H1 (cell line): ENCODE results near the gene EVA1B. TPM values are rescaled to one million over a fixed set of nuclear protein-coding genes. Genes with fewer than 3 reads are reported as not detected.

Experiments used
- BRCA1 ChIP-seq: IDR thresholded peaks from 2 replicates; pipeline ENCODE4 v1.6.1; 2012; ENCODE audit warnings: low read depth, low read length, improper control_type of control experiment
- HDAC2 ChIP-seq, 2 experiments: fragments of 300-600 bp in 1 of 2; sonication (generic) in 1 of 2; IDR thresholded peaks; 2 replicates each; pipeline ENCODE4 v1.6.1; 2011 to 2012; ENCODE audit warnings: low read depth in 2 of 2, low read length in 2 of 2, mild to moderate bottlenecking in 2 of 2, moderate library complexity in 2 of 2, borderline replicate concordance in 1 of 2, inconsistent platforms in 1 of 2
- SIX5 ChIP-seq: IDR thresholded peaks from 2 replicates; pipeline ENCODE4 v1.6.1; 2011; ENCODE audit warnings: mild to moderate bottlenecking, low read depth, low read length
- TAF1 ChIP-seq: IDR thresholded peaks from 2 replicates; pipeline ENCODE4 v1.6.1; 2011; ENCODE audit warnings: mild to moderate bottlenecking, low read depth, low read length
- polyA plus RNA-seq, 7 experiments: library from polyadenylated mRNA; depleted of rRNA in 3 of 7; stranded (reverse) in 5 of 7; unstranded in 2 of 7; fragments of >200 nt in 5 of 7; fragments of 200-250 nt in 2 of 7; gene quantifications; 1 replicate in 5 of 7; 2 replicates in 1 of 7; 4 replicates in 1 of 7; pipeline versions ENCODE4 v1.2.1 to v1.2.3, GENCODE V29; 2011 to 2013; ENCODE audit warnings: missing spikeins in 2 of 7, mixed read lengths in 2 of 7
- total RNA-seq: library from RNA; stranded (reverse); fragmentation: NEBNext Ultra II Directional; extraction: Animal tissue kit (Norgen Biotek cat#: 25700); gene quantifications from 2 replicates; pipeline ENCODE4 v1.2.1, GENCODE V29; 2021
- TF ChIP-seq, protein P1 (sequence below): fragments of 300-600 bp; sonication (generic); IDR thresholded peaks from 2 replicates; pipeline ENCODE4 v1.7.1; 2012; ENCODE audit warnings: low read length, moderate library complexity, mild to moderate bottlenecking, inconsistent platforms; ENCODE audit not compliant: insufficient replicate concordance

EVA1B gene
- total and polyA plus RNA-seq, 2 of the 8 experiments (the other 6 are each of a cell fraction or from before 2014, with no cell fraction given) = 10.0 to 19.9 TPM

DNA sequence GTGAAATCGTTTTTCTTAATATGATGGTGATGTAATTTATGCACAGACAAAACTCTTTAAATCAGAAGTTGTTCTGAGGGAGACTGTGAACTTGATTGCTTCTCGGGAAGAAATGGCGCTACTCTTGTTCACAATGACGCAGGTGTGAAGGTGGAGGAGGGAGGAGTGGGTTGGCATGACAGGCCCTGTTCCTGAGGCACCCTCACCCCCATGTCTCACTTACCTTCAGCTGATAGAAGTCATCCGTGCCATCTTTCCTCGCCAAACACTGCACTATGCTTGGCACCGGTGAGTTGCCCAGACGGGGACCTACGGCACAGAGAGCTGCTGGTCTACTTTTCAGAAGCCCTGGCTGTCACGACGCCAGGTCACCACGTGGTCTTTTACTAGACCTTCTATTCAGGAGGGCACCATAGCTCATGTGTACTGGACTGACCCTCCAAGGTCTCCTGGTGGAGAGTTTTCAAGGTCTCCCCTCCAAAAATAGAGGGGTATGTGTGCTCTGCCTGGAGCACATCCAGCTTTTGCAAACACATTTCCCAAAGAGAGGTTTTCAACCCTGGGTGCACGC, 35.2 kb upstream of the EVA1B start (continued):
- TF ChIP-seq, protein P1, sequence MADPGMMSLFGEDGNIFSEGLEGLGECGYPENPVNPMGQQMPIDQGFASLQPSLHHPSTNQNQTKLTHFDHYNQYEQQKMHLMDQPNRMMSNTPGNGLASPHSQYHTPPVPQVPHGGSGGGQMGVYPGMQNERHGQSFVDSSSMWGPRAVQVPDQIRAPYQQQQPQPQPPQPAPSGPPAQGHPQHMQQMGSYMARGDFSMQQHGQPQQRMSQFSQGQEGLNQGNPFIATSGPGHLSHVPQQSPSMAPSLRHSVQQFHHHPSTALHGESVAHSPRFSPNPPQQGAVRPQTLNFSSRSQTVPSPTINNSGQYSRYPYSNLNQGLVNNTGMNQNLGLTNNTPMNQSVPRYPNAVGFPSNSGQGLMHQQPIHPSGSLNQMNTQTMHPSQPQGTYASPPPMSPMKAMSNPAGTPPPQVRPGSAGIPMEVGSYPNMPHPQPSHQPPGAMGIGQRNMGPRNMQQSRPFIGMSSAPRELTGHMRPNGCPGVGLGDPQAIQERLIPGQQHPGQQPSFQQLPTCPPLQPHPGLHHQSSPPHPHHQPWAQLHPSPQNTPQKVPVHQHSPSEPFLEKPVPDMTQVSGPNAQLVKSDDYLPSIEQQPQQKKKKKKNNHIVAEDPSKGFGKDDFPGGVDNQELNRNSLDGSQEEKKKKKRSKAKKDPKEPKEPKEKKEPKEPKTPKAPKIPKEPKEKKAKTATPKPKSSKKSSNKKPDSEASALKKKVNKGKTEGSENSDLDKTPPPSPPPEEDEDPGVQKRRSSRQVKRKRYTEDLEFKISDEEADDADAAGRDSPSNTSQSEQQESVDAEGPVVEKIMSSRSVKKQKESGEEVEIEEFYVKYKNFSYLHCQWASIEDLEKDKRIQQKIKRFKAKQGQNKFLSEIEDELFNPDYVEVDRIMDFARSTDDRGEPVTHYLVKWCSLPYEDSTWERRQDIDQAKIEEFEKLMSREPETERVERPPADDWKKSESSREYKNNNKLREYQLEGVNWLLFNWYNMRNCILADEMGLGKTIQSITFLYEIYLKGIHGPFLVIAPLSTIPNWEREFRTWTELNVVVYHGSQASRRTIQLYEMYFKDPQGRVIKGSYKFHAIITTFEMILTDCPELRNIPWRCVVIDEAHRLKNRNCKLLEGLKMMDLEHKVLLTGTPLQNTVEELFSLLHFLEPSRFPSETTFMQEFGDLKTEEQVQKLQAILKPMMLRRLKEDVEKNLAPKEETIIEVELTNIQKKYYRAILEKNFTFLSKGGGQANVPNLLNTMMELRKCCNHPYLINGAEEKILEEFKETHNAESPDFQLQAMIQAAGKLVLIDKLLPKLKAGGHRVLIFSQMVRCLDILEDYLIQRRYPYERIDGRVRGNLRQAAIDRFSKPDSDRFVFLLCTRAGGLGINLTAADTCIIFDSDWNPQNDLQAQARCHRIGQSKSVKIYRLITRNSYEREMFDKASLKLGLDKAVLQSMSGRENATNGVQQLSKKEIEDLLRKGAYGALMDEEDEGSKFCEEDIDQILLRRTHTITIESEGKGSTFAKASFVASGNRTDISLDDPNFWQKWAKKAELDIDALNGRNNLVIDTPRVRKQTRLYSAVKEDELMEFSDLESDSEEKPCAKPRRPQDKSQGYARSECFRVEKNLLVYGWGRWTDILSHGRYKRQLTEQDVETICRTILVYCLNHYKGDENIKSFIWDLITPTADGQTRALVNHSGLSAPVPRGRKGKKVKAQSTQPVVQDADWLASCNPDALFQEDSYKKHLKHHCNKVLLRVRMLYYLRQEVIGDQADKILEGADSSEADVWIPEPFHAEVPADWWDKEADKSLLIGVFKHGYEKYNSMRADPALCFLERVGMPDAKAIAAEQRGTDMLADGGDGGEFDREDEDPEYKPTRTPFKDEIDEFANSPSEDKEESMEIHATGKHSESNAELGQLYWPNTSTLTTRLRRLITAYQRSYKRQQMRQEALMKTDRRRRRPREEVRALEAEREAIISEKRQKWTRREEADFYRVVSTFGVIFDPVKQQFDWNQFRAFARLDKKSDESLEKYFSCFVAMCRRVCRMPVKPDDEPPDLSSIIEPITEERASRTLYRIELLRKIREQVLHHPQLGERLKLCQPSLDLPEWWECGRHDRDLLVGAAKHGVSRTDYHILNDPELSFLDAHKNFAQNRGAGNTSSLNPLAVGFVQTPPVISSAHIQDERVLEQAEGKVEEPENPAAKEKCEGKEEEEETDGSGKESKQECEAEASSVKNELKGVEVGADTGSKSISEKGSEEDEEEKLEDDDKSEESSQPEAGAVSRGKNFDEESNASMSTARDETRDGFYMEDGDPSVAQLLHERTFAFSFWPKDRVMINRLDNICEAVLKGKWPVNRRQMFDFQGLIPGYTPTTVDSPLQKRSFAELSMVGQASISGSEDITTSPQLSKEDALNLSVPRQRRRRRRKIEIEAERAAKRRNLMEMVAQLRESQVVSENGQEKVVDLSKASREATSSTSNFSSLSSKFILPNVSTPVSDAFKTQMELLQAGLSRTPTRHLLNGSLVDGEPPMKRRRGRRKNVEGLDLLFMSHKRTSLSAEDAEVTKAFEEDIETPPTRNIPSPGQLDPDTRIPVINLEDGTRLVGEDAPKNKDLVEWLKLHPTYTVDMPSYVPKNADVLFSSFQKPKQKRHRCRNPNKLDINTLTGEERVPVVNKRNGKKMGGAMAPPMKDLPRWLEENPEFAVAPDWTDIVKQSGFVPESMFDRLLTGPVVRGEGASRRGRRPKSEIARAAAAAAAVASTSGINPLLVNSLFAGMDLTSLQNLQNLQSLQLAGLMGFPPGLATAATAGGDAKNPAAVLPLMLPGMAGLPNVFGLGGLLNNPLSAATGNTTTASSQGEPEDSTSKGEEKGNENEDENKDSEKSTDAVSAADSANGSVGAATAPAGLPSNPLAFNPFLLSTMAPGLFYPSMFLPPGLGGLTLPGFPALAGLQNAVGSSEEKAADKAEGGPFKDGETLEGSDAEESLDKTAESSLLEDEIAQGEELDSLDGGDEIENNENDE = no peak
- TF ChIP-seq HDAC2 (IDR thresholded peaks at IDR 0.05; ENCODE audit: borderline replicate concordance in 1 of 2, low read depth in 2 of 2, low read length in 2 of 2) (no peak), SIX5 (no peak), TAF1 (no peak), BRCA1 (no peak)
